HG03103 (cell line): ENCODE results near the gene UBXN1.
A peak's percentile ranks its signal among the peaks of the same experiment; 100 is the strongest.
"Not testable (repeated sequence)": the region's sequence is repeated elsewhere in the genome, so short reads cannot be mapped to it uniquely, and the experiment has no call there.

ENCODE experiments used
- ATAC-seq: cut with Tn5 transposase; IDR thresholded peaks from one replicate; pipeline ENCODE4 v1.9.1; 2021; ENCODE audit warnings: low read depth; ENCODE audit not compliant: unreplicated experiment

Gene UBXN1

GRCh38 chr11:62675415-62675814, 3.5 kb downstream of the UBXN1 start:
- ATAC-seq, result not testable (repeated sequence)

DNA sequence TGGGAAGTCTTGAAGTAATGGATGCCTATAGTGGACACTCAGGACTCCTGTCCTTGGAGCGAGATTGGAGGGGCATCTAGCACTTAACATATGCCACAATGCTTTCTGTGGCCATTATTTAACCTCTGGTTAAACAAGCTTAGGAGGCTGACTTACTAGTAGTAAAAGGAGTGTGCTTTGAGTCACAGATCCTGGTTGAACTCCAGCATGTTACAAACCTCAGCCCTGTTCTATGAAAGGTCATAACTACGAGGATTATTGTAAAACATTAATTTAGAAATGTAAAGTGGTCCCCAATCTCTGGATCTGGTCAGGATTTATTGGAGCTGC, 5.7 kb downstream of the UBXN1 start:
- ATAC-seq, result no peak

DNA sequence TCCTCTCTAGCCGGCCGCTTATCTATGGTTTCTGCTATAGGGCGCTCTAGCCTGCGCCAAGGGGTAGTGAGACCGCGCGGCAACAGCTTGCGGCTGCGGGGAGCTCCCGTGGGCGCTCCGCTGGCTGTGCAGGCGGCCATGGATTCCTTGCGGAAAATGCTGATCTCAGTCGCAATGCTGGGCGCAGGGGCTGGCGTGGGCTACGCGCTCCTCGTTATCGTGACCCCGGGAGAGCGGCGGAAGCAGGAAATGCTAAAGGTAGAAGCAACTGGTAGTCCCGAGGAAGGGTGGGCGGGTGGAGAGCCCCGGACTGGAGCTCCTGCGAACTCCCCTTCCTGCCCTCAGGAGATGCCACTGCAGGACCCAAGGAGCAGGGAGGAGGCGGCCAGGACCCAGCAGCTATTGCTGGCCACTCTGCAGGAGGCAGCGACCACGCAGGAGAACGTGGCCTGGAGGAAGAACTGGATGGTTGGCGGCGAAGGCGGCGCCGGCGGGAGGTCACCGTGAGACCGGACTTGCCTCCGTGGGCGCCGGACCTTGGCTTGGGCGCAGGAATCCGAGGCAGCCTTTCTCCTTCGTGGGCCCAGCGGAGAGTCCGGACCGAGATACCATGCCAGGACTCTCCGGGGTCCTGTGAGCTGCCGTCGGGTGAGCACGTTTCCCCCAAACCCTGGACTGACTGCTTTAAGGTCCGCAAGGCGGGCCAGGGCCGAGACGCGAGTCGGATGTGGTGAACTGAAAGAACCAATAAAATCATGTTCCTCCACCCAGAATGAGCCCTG, 7.1 kb downstream of the UBXN1 start, which contains the start of the genes LBHD1 and UQCC3:
Gene LBHD1, minus strand, starts transcription at position 660 of the 782 bp plus-strand sequence. CDS start 2,236 bp downstream, outside the sequence.
Gene UQCC3, plus strand, starts transcription at position 66 of the 782 bp plus-strand sequence. Its CDS starts 73 bp downstream, at position 139.
- peak; percentile 51 for ATAC-seq

GRCh38 chr11:62671236-62671607, 7.7 kb downstream of the UBXN1 start:
- ATAC-seq, result no peak

GRCh38 chr11:62669420-62670161, 9.3 kb downstream of the UBXN1 start:
- no peak for ATAC-seq

DNA sequence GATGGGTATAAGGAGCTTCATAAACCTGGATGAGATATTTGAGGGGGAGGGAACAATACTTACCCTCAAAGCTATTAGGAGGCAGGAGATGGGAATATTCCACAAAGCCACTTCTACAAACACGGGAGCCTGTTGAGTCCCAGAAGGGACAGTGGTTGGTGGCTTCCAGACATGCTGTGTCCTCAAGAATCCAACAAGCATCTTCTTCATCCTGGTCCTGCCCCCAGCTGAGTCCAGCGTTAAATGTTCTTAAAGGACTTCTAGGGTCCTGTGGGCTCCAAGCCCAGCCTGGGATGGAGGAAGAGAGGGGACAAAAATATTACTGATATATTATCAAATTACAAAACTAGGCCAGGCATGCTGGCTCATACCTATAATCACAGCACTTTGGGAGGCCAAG, 11.4 kb downstream of the UBXN1 start:
- no peak for ATAC-seq

- no peak for ATAC-seq
Observed at GRCh38 chr11:62666259-62666926, 12.5 kb downstream of the UBXN1 start.

DNA sequence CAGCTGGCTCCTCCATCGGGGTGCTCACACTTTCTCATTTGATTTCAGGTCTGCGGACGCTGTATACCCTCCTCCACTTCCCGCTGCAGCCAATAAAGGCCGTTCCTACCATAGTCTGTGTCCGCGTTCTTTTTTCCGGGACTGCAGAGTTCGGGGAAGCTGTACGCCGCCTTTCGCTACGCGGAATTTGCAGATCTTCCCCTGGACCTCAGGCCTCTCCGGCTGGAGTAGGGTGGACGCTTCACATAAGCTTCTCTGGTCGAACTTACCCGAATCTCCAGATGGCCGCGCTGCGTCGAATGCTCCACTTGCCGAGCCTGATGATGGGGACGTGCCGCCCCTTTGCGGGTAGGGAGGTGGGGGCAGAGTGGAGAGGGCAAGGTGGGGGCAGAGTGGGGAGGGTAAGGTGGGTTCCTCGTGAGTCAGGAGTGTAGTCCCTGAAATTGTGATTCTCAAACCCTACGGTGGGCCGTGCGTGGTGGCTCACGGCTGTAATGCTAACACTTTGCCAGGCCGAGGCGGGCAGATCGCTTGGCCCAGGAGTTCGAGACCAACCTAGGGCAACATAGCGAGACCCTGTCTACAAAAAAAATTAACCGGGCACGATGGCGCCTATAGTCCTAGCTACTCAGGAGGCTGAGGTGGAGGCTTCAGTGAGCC, 13.1 kb downstream of the UBXN1 start:
- no peak for ATAC-seq

DNA sequence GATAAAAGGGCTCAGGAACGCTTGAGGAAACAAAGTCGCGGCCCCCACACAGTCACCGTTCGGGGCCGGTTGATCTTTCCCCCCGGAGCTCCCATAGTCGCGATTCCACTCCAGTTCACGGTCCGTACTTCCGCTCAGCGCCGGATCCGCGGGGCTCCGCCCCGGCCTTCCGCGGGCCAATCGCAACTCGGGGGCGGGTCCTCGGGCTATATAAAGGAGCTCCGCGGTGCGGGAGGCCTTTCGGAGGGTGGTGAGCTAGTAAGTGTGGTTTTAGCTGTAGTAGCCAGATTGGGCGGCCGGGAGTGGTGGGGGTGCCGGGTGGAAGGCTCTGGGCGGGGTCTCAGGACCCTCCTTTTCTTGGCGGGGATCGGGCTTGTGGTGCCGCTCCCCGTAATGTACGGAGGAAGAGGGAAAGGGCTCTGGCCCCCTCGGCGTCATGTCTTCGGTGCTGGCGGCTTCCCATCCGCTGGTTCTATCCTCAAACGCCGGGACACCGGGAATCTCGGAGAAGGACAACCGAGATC, 13.7 kb downstream of the UBXN1 start, which contains the start of the genes C11orf98 and CSKMT:
Gene C11orf98, minus strand, starts transcription at position 136 of the 524 bp plus-strand sequence. Its CDS starts 41 bp downstream, at position 95.
Gene CSKMT, plus strand, starts transcription at position 238 of the 524 bp plus-strand sequence. CDS start 568 bp downstream, outside the sequence.
- ATAC-seq, result peak; percentile 67

GRCh38 chr11:62664405-62665074, 14.3 kb downstream of the UBXN1 start:
- ATAC-seq, result peak; percentile 23

DNA sequence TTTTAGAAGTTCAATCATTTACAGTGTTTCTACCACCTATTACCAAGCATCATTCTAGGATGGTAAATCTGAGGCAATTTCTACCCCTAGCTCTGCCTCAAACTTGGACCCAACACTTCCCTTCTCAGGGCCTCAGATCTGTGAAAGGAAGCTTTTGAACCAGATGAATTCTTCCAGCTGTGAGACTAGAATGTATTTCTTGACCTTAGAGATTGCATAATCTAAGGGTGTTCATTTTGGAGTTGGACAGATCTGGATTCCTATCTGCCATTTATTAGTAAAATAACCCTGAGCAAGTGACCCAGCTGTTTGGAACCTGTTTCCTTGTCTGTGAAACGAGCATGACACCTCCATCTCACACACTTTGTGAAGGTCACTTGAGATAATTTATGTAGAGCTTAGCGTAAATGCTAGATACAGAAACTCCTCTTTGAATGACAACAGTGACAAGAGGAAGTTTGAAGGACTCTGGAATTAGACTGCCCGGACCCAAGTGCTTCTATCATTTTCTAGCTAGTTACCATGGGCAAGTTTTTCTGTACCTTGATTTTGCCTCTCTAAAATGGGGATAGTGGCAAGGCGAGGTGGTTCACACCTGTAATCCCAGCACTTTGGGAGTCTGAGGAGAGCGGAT, 22.0 kb downstream of the UBXN1 start:
- ATAC-seq, result no peak

DNA sequence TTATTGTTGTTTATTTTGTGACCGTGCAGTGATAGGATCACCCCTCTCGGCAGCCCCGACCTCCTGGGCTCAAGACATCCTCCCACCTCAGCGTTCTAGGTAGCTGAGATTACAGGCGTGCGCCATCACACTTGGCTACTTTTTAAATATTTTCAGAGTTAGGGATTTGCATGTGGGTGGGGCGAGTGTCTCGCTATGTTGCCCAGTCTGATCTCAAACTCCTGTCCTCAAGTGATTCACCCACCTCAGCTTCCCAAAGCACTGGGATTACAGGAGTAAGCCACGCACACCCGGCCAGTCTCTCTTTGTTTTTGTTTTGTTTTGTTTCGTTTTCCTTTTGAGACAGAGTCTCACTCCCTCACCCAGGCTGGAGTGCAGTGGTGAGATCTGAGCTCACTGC, 24.6 kb downstream of the UBXN1 start:
- ATAC-seq, result no peak

GRCh38 chr11:62652161-62653006, 26.5 kb downstream of the UBXN1 start:
- peak; percentile 8 for ATAC-seq

DNA sequence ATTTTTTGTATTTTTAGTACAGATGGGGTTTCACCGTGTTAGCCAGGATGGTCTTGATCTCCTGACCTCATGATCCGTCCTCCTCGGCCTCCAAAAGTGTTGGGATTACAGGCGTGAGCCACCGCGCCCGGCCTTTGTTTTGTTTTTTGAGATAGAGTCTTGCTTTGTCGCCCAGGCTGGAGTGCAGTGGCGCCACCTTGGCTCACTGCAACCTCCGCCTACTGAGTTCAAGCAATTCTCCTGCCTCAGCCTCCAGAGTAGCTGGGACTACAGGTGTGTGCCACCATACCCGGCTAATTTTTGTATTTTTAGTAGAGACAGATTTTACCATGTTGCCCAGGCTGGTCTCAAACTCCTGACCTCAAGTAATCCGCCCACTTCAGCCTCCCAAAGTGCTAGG, 28.6 kb downstream of the UBXN1 start:
- ATAC-seq, result not testable (repeated sequence)

DNA sequence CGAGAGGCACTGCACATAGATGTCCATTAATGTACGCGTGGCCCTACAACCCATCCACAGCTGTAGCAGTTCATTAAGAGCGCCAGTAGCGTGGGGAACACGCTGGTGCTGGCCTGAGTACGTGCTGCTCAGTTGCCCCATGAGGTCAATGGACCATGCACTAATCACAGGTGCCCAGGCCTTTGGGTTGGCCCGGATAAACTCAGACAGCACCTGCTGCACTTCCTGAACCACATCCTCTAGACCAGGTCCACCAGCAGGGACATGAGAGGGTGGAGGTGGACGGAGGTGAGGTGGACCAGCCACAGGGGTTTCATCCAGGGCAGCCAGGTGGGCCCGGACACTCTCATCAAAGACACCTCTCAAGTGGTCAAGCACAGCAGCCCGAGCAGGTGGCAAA, 29.4 kb downstream of the UBXN1 start:
- no peak for ATAC-seq

DNA sequence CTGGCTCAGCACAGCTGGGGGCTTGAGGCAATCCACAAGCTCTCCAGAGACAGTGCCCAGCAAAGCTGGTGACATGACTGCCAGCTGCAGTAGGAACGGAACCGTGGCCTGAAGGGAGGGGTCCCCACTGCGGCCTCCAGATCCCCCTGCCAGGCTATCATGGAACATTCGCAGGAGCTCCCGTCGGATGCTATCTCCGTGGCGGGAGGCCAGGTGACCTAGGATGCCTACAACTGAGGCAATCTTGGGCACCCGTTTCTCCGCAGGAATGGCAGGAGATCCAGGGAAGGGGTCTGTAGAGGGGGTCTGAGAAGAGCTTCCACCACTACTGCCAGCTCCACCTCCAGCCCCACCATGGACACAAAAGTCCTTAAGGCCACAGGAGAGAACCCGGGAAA, 29.9 kb downstream of the UBXN1 start:
- ATAC-seq, result no peak

- ATAC-seq, result no peak
Observed at GRCh38 chr11:62648185-62648966, 30.5 kb downstream of the UBXN1 start.

DNA sequence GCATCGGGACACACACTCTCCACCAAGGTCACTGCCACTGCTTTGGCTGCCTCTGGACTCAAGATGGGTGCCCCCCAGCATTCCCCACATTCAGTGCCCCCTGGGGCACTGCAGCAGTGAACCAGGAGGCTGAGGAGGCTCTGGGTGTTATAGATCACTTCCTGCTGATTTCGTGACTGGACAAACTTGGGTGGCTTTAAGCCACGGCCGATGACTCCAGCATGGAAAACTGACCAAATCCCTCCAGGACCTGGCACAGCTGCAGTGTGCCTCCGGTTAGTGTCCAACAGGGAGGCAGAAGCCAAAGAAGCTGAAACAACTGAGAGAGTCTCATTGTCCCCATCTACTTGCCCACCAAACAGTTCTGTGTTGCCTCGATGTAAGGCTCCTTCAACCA, 31.3 kb downstream of the UBXN1 start:
- no peak for ATAC-seq
